Measurements from ENCODE around the gene SIGLEC14.

The SIGLEC14 gene

GRCh38 chr19:51644636-51645271 is 1.9 kb downstream of the SIGLEC14 start:
- H3K4me2 ChIP-seq: no peak overlapping the region

GRCh38 chr19:51641648-51642047 is 5.0 kb downstream of the SIGLEC14 start:
- H3K9ac ChIP-seq: no peak overlapping the region
- H2AFZ ChIP-seq (ENCODE audit: low read depth): no peak overlapping the region
- no peaks in the 10 kb centered on the region for H3K4me1 ChIP-seq (ENCODE audit: low read depth, poor library complexity, severe bottlenecking)
- H3K27me3 ChIP-seq (ENCODE audit: insufficient read depth, low read depth): no peaks in the 10 kb centered on the region
- H3K79me2 ChIP-seq (ENCODE audit: insufficient read depth, low read depth): no peaks in the 10 kb centered on the region
- H3K36me3 ChIP-seq (ENCODE audit: insufficient read depth): no peaks in the 10 kb centered on the region
- no peak overlapping the region for H3K4me3 ChIP-seq (IDR thresholded peaks at IDR 0.05; ENCODE audit: insufficient read depth, low read depth, low read length)
- H3K27ac ChIP-seq: no peak overlapping the region
- H4K20me1 ChIP-seq (ENCODE audit: insufficient read depth): no peaks in the 10 kb centered on the region
- no peak overlapping the region for H3K4me2 ChIP-seq
- TF ChIP-seq CTCF (conservative IDR thresholded peaks at IDR 0.05; ENCODE audit: low read depth, low read length): no peak

More at GRCh38 chr19:51644636-51645271, 1.9 kb downstream of the SIGLEC14 start:
- Histone ChIP-seq H2AFZ (ENCODE audit: low read depth) (no peak overlapping the region), H3K27me3 (ENCODE audit: insufficient read depth, low read depth) (no peaks in the 10 kb centered on the region), H3K27ac (no peak overlapping the region), H3K4me1 (ENCODE audit: low read depth, poor library complexity, severe bottlenecking) (no peaks in the 10 kb centered on the region), H3K9ac (no peak overlapping the region), H3K4me3 (IDR thresholded peaks at IDR 0.05; ENCODE audit: insufficient read depth, low read depth, low read length) (no peak overlapping the region), H3K36me3 (ENCODE audit: insufficient read depth) (no peaks in the 10 kb centered on the region), H4K20me1 (ENCODE audit: insufficient read depth) (no peaks in the 10 kb centered on the region), H3K79me2 (ENCODE audit: insufficient read depth, low read depth) (no peaks in the 10 kb centered on the region)
- no peak for TF ChIP-seq CTCF (conservative IDR thresholded peaks at IDR 0.05; ENCODE audit: low read depth, low read length)

DNA sequence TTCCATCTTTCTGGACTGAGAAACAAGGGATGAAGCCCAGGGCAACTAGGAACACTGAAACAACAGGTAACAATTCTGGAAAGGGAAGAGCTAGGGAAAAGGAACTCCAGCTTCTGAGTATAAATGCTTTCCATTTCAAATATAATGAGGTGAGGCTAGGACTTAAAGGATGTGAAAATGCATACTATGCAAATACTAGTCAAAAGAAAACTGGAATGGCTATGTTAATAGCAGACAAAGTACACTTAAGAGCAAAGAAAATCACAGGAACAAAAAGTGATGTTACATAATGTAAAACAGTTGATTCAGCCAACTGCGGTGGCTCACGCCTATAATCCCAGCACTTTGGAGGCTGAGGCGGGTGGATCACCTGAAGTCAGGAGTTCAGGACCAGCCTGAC is 6.2 kb downstream of the SIGLEC14 start:
- Histone ChIP-seq H3K27ac (no peak overlapping the region), H3K4me1 (ENCODE audit: low read depth, poor library complexity, severe bottlenecking) (no peaks in the 10 kb centered on the region), H2AFZ (ENCODE audit: low read depth) (no peak overlapping the region), H4K20me1 (ENCODE audit: insufficient read depth) (no peaks in the 10 kb centered on the region), H3K27me3 (ENCODE audit: insufficient read depth, low read depth) (no peaks in the 10 kb centered on the region), H3K79me2 (ENCODE audit: insufficient read depth, low read depth) (no peaks in the 10 kb centered on the region), H3K4me3 (IDR thresholded peaks at IDR 0.05; ENCODE audit: insufficient read depth, low read depth, low read length) (no peak overlapping the region), H3K36me3 (ENCODE audit: insufficient read depth) (no peaks in the 10 kb centered on the region), H3K4me2 (no peak overlapping the region), H3K9ac (no peak overlapping the region)
- TF ChIP-seq CTCF (conservative IDR thresholded peaks at IDR 0.05; ENCODE audit: low read depth, low read length): no peak

GRCh38 chr19:51639916-51640315 is 6.7 kb downstream of the SIGLEC14 start:
- no peak overlapping the region for H3K27ac ChIP-seq
- H3K79me2 ChIP-seq (ENCODE audit: insufficient read depth, low read depth): no peaks in the 10 kb centered on the region
- no peak overlapping the region for H2AFZ ChIP-seq (ENCODE audit: low read depth)
- H3K9ac ChIP-seq: no peak overlapping the region
- no peaks in the 10 kb centered on the region for H4K20me1 ChIP-seq (ENCODE audit: insufficient read depth)
- no peaks in the 10 kb centered on the region for H3K4me1 ChIP-seq (ENCODE audit: low read depth, poor library complexity, severe bottlenecking)
- TF ChIP-seq CTCF (conservative IDR thresholded peaks at IDR 0.05; ENCODE audit: low read depth, low read length): no peak
- H3K36me3 ChIP-seq (ENCODE audit: insufficient read depth): no peaks in the 10 kb centered on the region
- no peak overlapping the region for H3K4me3 ChIP-seq (IDR thresholded peaks at IDR 0.05; ENCODE audit: insufficient read depth, low read depth, low read length)
- H3K27me3 ChIP-seq (ENCODE audit: insufficient read depth, low read depth): no peaks in the 10 kb centered on the region
- H3K4me2 ChIP-seq: no peak overlapping the region
